H9 (cell line): ENCODE results near the gene PLAA. TPM values are rescaled to one million over a fixed set of nuclear protein-coding genes. Genes with fewer than 3 reads are reported as not detected.

Experiments used
- DNase-seq: peaks from one replicate; pipeline ENCODE4 v3.0.0-alpha.2; 2017
- H2AFZ ChIP-seq: one replicate; pipeline ENCODE4 v1.6.1; 2013; ENCODE audit warnings: mild to moderate bottlenecking, low read length, control low read depth, moderate library complexity
- H2AK5ac ChIP-seq: 2 replicates; pipeline ENCODE4 v1.6.1; 2013; ENCODE audit warnings: low read length, control low read depth, mixed read lengths; ENCODE audit not compliant: insufficient read length
- H2BK120ac ChIP-seq: one replicate; pipeline ENCODE4 v1.6.1; 2013; ENCODE audit warnings: low read depth, mild to moderate bottlenecking, low read length, control low read depth, inconsistent platforms; ENCODE audit not compliant: poor library complexity, severe bottlenecking
- H2BK12ac ChIP-seq: 2 replicates; pipeline ENCODE4 v1.6.1; 2013; ENCODE audit warnings: low read length, control low read depth, mixed read lengths, low read depth; ENCODE audit not compliant: insufficient read length
- H2BK15ac ChIP-seq: 2 replicates; pipeline ENCODE4 v1.6.1; 2013; ENCODE audit warnings: low read depth, low read length, control low read depth
- H2BK20ac ChIP-seq: one replicate; pipeline ENCODE4 v1.6.1; 2013; ENCODE audit warnings: low read depth, mild to moderate bottlenecking, low read length, control low read depth, inconsistent platforms; ENCODE audit not compliant: poor library complexity, severe bottlenecking
- H2BK5ac ChIP-seq: 2 replicates; pipeline ENCODE4 v1.6.1; 2013; ENCODE audit warnings: low read length, control low read depth, mixed read lengths; ENCODE audit not compliant: insufficient read length
- H3K14ac ChIP-seq: 2 replicates; pipeline ENCODE4 v1.6.1; 2013; ENCODE audit warnings: low read length, control low read depth; ENCODE audit not compliant: insufficient read depth
- H3K18ac ChIP-seq: 2 replicates; pipeline ENCODE4 v1.6.1; 2013; ENCODE audit warnings: low read depth, mild to moderate bottlenecking, mixed read lengths, low read length, control low read depth; ENCODE audit not compliant: insufficient read length
- H3K23ac ChIP-seq: 2 replicates; pipeline ENCODE4 v1.6.1; 2013; ENCODE audit warnings: low read length, control low read depth, mixed read lengths, low read depth; ENCODE audit not compliant: insufficient read length
- H3K23me2 ChIP-seq: 2 replicates; pipeline ENCODE4 v1.6.1; 2013; ENCODE audit warnings: low read depth, mild to moderate bottlenecking, mixed read lengths, low read length, control low read depth; ENCODE audit not compliant: insufficient read length, poor library complexity, severe bottlenecking
- H3K27ac ChIP-seq: 2 replicates; pipeline ENCODE4 v1.5.1; 2013; ENCODE audit warnings: low read length, control low read depth, mixed read lengths, low read depth; ENCODE audit not compliant: insufficient read length
- H3K27me3 ChIP-seq: 2 replicates; pipeline ENCODE4 v1.6.1; 2013; ENCODE audit warnings: low read length, control low read depth, inconsistent platforms; ENCODE audit not compliant: insufficient read depth
- H3K4ac ChIP-seq: 2 replicates; pipeline ENCODE4 v1.6.1; 2013; ENCODE audit warnings: low read depth, mild to moderate bottlenecking, control low read depth, inconsistent platforms, low read length, moderate library complexity
- H3K4me1 ChIP-seq: 2 replicates; pipeline ENCODE4 v1.6.1; 2013; ENCODE audit warnings: low read length, control low read depth, inconsistent platforms; ENCODE audit not compliant: insufficient read depth
- H3K4me2 ChIP-seq: 2 replicates; pipeline ENCODE4 v1.6.1; 2013; ENCODE audit warnings: low read length, control low read depth, mixed read lengths; ENCODE audit not compliant: insufficient read length, insufficient read depth
- H3K56ac ChIP-seq: 2 replicates; pipeline ENCODE4 v1.6.1; 2013; ENCODE audit warnings: low read depth, mild to moderate bottlenecking, mixed read lengths, low read length, control low read depth; ENCODE audit not compliant: insufficient read length
- H3K79me1 ChIP-seq: 2 replicates; pipeline ENCODE4 v1.6.1; 2013; ENCODE audit warnings: low read depth, mild to moderate bottlenecking, moderate library complexity, low read length, control low read depth, inconsistent platforms; ENCODE audit not compliant: insufficient read depth, poor library complexity, severe bottlenecking
- H3K79me2 ChIP-seq: 2 replicates; pipeline ENCODE4 v1.6.1; 2013; ENCODE audit warnings: low read length, control low read depth, inconsistent platforms; ENCODE audit not compliant: insufficient read depth
- H3K9ac ChIP-seq: 2 replicates; pipeline ENCODE4 v1.6.1; 2013; ENCODE audit warnings: low read length, control low read depth, mixed read lengths; ENCODE audit not compliant: insufficient read length; ENCODE audit errors: extremely low read depth
- H3K9me3 ChIP-seq: one replicate; pipeline ENCODE4 v1.6.1; 2013; ENCODE audit warnings: low read depth, low read length, inconsistent platforms; ENCODE audit not compliant: control insufficient read depth
- H3T11ph ChIP-seq: one replicate; pipeline ENCODE4 v1.6.1; 2013; ENCODE audit warnings: mild to moderate bottlenecking, low read length, control low read depth, inconsistent platforms
- H4K20me1 ChIP-seq: one replicate; pipeline ENCODE4 v1.6.1; 2013; ENCODE audit not compliant: control insufficient read depth, insufficient read length, insufficient read depth
- H4K5ac ChIP-seq: 2 replicates; pipeline ENCODE4 v1.6.1; 2013; ENCODE audit warnings: low read depth, mild to moderate bottlenecking, mixed read lengths, low read length, control low read depth; ENCODE audit not compliant: insufficient read length
- H4K8ac ChIP-seq: replicated peaks from 2 replicates; pipeline ENCODE4 v1.6.1; 2013; ENCODE audit warnings: low read length, control low read depth, mixed read lengths, low read depth; ENCODE audit not compliant: insufficient read length
- H4K91ac ChIP-seq: 2 replicates; pipeline ENCODE4 v1.6.1; 2013; ENCODE audit warnings: low read depth, mild to moderate bottlenecking, moderate library complexity, mixed read lengths, low read length, control low read depth; ENCODE audit not compliant: insufficient read length
- H3K27ac Mint-ChIP-seq, 3 experiments: 2 replicates in 2 of 3; 3 replicates in 1 of 3; pipeline ENCODE4 v1.8.0; 2020 to 2021; ENCODE audit warnings: mixed read lengths in 3 of 3, mild to moderate bottlenecking in 1 of 3, moderate library complexity in 1 of 3
- H3K27me3 Mint-ChIP-seq: 2 replicates; pipeline ENCODE4 v1.8.0; 2021; ENCODE audit warnings: low read depth, mild to moderate bottlenecking, moderate library complexity, mixed read lengths
- H3K36me3 Mint-ChIP-seq, 3 experiments: 2 replicates in 2 of 3; 3 replicates in 1 of 3; pipeline ENCODE4 v1.8.0; 2020 to 2021; ENCODE audit warnings: low read depth in 3 of 3, mixed read lengths in 3 of 3; ENCODE audit not compliant: insufficient read depth in 1 of 3
- H3K4me1 Mint-ChIP-seq, 2 experiments: 2 replicates each; pipeline ENCODE4 v1.8.0; 2020; ENCODE audit warnings: mixed read lengths in 2 of 2
- H3K4me3 Mint-ChIP-seq, 2 experiments: 2 replicates in 1 of 2; 3 replicates in 1 of 2; pipeline ENCODE4 v1.8.0; 2020 to 2021; ENCODE audit warnings: mild to moderate bottlenecking in 2 of 2, mixed read lengths in 2 of 2, moderate library complexity in 1 of 2
- H3K9me3 Mint-ChIP-seq, 2 experiments: 2 replicates in 1 of 2; 3 replicates in 1 of 2; pipeline ENCODE4 v1.8.0; 2020; ENCODE audit warnings: mild to moderate bottlenecking in 2 of 2, mixed read lengths in 2 of 2, moderate library complexity in 1 of 2
- CTCF ChIP-seq: fragments of 200-600 bp; sonication (generic); conservative IDR thresholded peaks from 3 replicates; pipeline ENCODE4 v1.8.0; 2021; ENCODE audit warnings: antibody characterized with exemption, mild to moderate bottlenecking
- WGBS: extraction: QIAGEN DNeasy Blood & Tissue Kit; methylation state at CpG from one replicate; pipeline ENCODE4 v1.1.7; 2013; ENCODE audit warnings: missing lambda C conversion rate, low lambda C conversion rate, mixed read lengths; ENCODE audit not compliant: insufficient read length; ENCODE audit errors: extremely low coverage; 5-methylcytosine and 5-hydroxymethylcytosine counted together
- total RNA-seq: library from RNA; stranded (reverse); gene quantifications from 2 replicates; pipeline ENCODE4 v1.2.1, GENCODE V29; 2021

The PLAA gene
- total RNA-seq, 1 experiment from 2014 or later = 65.0 TPM

- H3K9ac ChIP-seq = no peak overlapping the region
- H3K23ac ChIP-seq = no peak overlapping the region
- no peak overlapping the region for H2AK5ac ChIP-seq
- no peak overlapping the region for H3K14ac ChIP-seq
- H2BK20ac ChIP-seq = no peak overlapping the region
- no peak overlapping the region for H4K5ac ChIP-seq
- H3K4me1 Mint-ChIP-seq = no peaks in the 10 kb centered on the region
- no peak overlapping the region for H3T11ph ChIP-seq
- no peak overlapping the region for H3K4me2 ChIP-seq
- no peak overlapping the region for H3K27ac Mint-ChIP-seq
- no peak overlapping the region for H3K4ac ChIP-seq
- no peak overlapping the region for H4K91ac ChIP-seq
- no peaks in the 10 kb centered on the region for H3K9me3 Mint-ChIP-seq
- peaks cover 20 to 43% (median 37%) of the 10 kb centered on the region in 3 experiments; a peak in 6 of 7 replicates for H3K36me3 Mint-ChIP-seq
- H2BK5ac ChIP-seq = no peak overlapping the region
- H2BK12ac ChIP-seq = no peak overlapping the region
- WGBS = no CpG with 5 or more reads among the region's 3 CpGs
- H3K79me1 ChIP-seq = no peaks in the 10 kb centered on the region
- H3K9me3 ChIP-seq = no peaks in the 10 kb centered on the region
- no peak overlapping the region for H3K56ac ChIP-seq
- no peak overlapping the region for H3K27ac ChIP-seq
- H3K23me2 ChIP-seq = no peaks in the 10 kb centered on the region
- H4K8ac ChIP-seq = no peak overlapping the region
- no peaks in the 10 kb centered on the region for H3K4me1 ChIP-seq
- no peaks in the 10 kb centered on the region for H4K20me1 ChIP-seq
- no peak overlapping the region for H2BK15ac ChIP-seq
- no peak overlapping the region for H3K4me3 Mint-ChIP-seq
- H3K27me3 ChIP-seq = no peaks in the 10 kb centered on the region
- H3K27me3 Mint-ChIP-seq = no peaks in the 10 kb centered on the region
- H3K79me2 ChIP-seq = no peaks in the 10 kb centered on the region
- no peak for TF ChIP-seq CTCF
- no peak overlapping the region for H2AFZ ChIP-seq
- no peak overlapping the region for H3K18ac ChIP-seq
- no peak overlapping the region for H2BK120ac ChIP-seq
- no peak for DNase-seq
Measured at GRCh38 chr9:26904070-26904469, 43.0 kb downstream of the PLAA start.
